ENCODE measurements around the gene DHRS2.

- TF ChIP-seq CTCF (IDR thresholded peaks at IDR 0.05; ENCODE audit: insufficient read depth, low read length, poor library complexity, severe bottlenecking) (no peak), EZH2phosphoT487 (conservative IDR thresholded peaks at IDR 0.05; ENCODE audit: low read length) (no peak)
Measured at GRCh38 chr14:23615856-23616255, 20.3 kb upstream of the DHRS2 start.

Measured in SU-DHL-6 (cell line).